ENCODE data around the gene DYNC1H1. TPM values are rescaled to one million over a fixed set of nuclear protein-coding genes. Genes with fewer than 3 reads are reported as not detected.

Gene DYNC1H1
- total RNA-seq, 8 experiments from 2014 or later: 424 to 616 (median 552) TPM

GRCh38 chr14:102039157-102039556 lies 74.8 kb downstream of the DYNC1H1 start:
- WGBS, 10 experiments: 56 to 95% (median 78%) methylated on average over 1 to 5 of the region's 16 CpGs; no CpG with 5 or more reads in 6 of the 10 experiments
- in situ Hi-C loops (cut with MboI; ENCODE audit: low pct_unique_long_range_greater_than_20kb in 2 of 9, low sequenced_read_pairs in 9 of 9, unreplicated experiment in 9 of 9): no loop called here
- Histone ChIP-seq H3K4me3 (no peak overlapping the region), H3K27ac (no peak overlapping the region), H3K4me1 (replicated peaks in 1 of 2) (no peaks in the 10 kb centered on the region)
- ATAC-seq (replicated peaks in 6 of 8): no peak

GRCh38 chr14:102040153-102040552 lies 75.8 kb downstream of the DYNC1H1 start:
- in situ Hi-C loops (cut with MboI; ENCODE audit: low pct_unique_long_range_greater_than_20kb in 2 of 9, low sequenced_read_pairs in 9 of 9, unreplicated experiment in 9 of 9): no loop called here
- Histone ChIP-seq H3K27ac (no peak overlapping the region), H3K4me3 (no peak overlapping the region), H3K4me1 (replicated peaks in 1 of 2) (no peaks in the 10 kb centered on the region)
- 89 to 100% (median 93%) methylated on average over 1 to 11 of the region's 13 CpGs; no CpG with 5 or more reads in 5 of the 10 experiments for WGBS, 10 experiments
- ATAC-seq (replicated peaks in 6 of 8): no peak

- Histone ChIP-seq H3K27ac (no peak overlapping the region), H3K4me3 (no peak overlapping the region), H3K4me1 (replicated peaks in 1 of 2) (no peaks in the 10 kb centered on the region)
- in situ Hi-C loops (cut with MboI; ENCODE audit: low pct_unique_long_range_greater_than_20kb in 2 of 9, low sequenced_read_pairs in 9 of 9, unreplicated experiment in 9 of 9): no loop called here
- ATAC-seq (replicated peaks in 6 of 8): no peak
- 96 to 100% (median 100%) methylated on average over 3 to 5 of the region's 9 CpGs; no CpG with 5 or more reads in 6 of the 10 experiments for WGBS, 10 experiments
Observed at GRCh38 chr14:102042699-102043098, 78.3 kb downstream of the DYNC1H1 start.

GRCh38 chr14:102043251-102044025 lies 79.1 kb downstream of the DYNC1H1 start:
- in situ Hi-C loops (cut with MboI; ENCODE audit: low pct_unique_long_range_greater_than_20kb in 2 of 9, low sequenced_read_pairs in 9 of 9, unreplicated experiment in 9 of 9): no loop called here
- H3K4me3 ChIP-seq: no peak overlapping the region
- no peaks in the 10 kb centered on the region for H3K4me1 ChIP-seq (replicated peaks in 1 of 2)
- peak in 1 of 8 experiments; percentile 29 for ATAC-seq (replicated peaks in 6 of 8)
- H3K27ac ChIP-seq: no peak overlapping the region
- 37 to 100% (median 95%) methylated on average over 1 to 17 of the region's 22 CpGs; no CpG with 5 or more reads in 2 of the 10 experiments for WGBS, 10 experiments

- WGBS, 10 experiments: 100% methylated on average over 1 of the region's 13 CpGs; no CpG with 5 or more reads in 9 of the 10 experiments
- H3K27ac ChIP-seq: no peak overlapping the region
Observed at GRCh38 chr14:102044566-102044965, 80.2 kb downstream of the DYNC1H1 start.

GRCh38 chr14:102046337-102047278 lies 82.2 kb downstream of the DYNC1H1 start:
- in situ Hi-C loops (cut with MboI; ENCODE audit: low pct_unique_long_range_greater_than_20kb in 2 of 9, low sequenced_read_pairs in 9 of 9, unreplicated experiment in 9 of 9): no loop called here
- Histone ChIP-seq H3K27ac (no peak overlapping the region), H3K4me3 (no peak overlapping the region), H3K4me1 (replicated peaks in 1 of 2) (no peaks in the 10 kb centered on the region)
- peak; percentile 66 to 99 (median 84) for ATAC-seq (replicated peaks in 6 of 8)
- WGBS, 10 experiments: 0 to 100% (median 79%) methylated on average over 1 to 9 of the region's 23 CpGs; no CpG with 5 or more reads in 2 of the 10 experiments

More at GRCh38 chr14:102044566-102044965, 80.2 kb downstream of the DYNC1H1 start:
- in situ Hi-C loops (cut with MboI; ENCODE audit: low pct_unique_long_range_greater_than_20kb in 2 of 9, low sequenced_read_pairs in 9 of 9, unreplicated experiment in 9 of 9): no loop called here
- no peak overlapping the region for H3K4me3 ChIP-seq
- H3K4me1 ChIP-seq (replicated peaks in 1 of 2): no peaks in the 10 kb centered on the region
- peak in 2 of 8 experiments; percentile 2 to 5 for ATAC-seq (replicated peaks in 6 of 8)

GRCh38 chr14:102047808-102048540 lies 83.6 kb downstream of the DYNC1H1 start:
- WGBS, 10 experiments: 75 to 98% (median 88%) methylated on average over 7 to 11 of the region's 33 CpGs; no CpG with 5 or more reads in 6 of the 10 experiments
- in situ Hi-C loops (cut with MboI; ENCODE audit: low pct_unique_long_range_greater_than_20kb in 2 of 9, low sequenced_read_pairs in 9 of 9, unreplicated experiment in 9 of 9): no loop called here
- no peak for ATAC-seq (replicated peaks in 6 of 8)
- Histone ChIP-seq H3K4me1 (replicated peaks in 1 of 2) (no peaks in the 10 kb centered on the region), H3K27ac (no peak overlapping the region), H3K4me3 (no peak overlapping the region)

- no peaks in the 10 kb centered on the region for H3K4me1 ChIP-seq (replicated peaks in 1 of 2)
- ATAC-seq (replicated peaks in 6 of 8): peak in 4 of 8 experiments; percentile 9 to 19 (median 14)
- WGBS, 10 experiments: 0 to 98% (median 90%) methylated on average over 1 to 10 of the region's 25 CpGs; no CpG with 5 or more reads in 2 of the 10 experiments
- no peak overlapping the region for H3K4me3 ChIP-seq
- H3K27ac ChIP-seq: no peak overlapping the region
- in situ Hi-C loops (cut with MboI; ENCODE audit: low pct_unique_long_range_greater_than_20kb in 2 of 9, low sequenced_read_pairs in 9 of 9, unreplicated experiment in 9 of 9): loop anchor here in 2 of 9 experiments (25.0 kb wide), 1 partner anchor 263 kb away; the partner anchor contains the start of genes MOK (in 2 of the 2) and ZNF839 (in 2 of the 2)
Observed at GRCh38 chr14:102049258-102050025, 85.1 kb downstream of the DYNC1H1 start.

GRCh38 chr14:102050026-102050405 lies 85.6 kb downstream of the DYNC1H1 start:
- 60 to 100% (median 100%) methylated on average over 1 to 8 of the region's 12 CpGs; no CpG with 5 or more reads in 2 of the 10 experiments for WGBS, 10 experiments
- H3K27ac ChIP-seq: no peak overlapping the region

GRCh38 chr14:102050625-102051024 lies 86.3 kb downstream of the DYNC1H1 start:
- H3K27ac ChIP-seq: no peak overlapping the region
- H3K4me1 ChIP-seq (replicated peaks in 1 of 2): no peaks in the 10 kb centered on the region
- peak in 2 of 8 experiments; percentile 3 to 9 for ATAC-seq (replicated peaks in 6 of 8)
- WGBS, 10 experiments: 57 to 88% (median 71%) methylated on average over 1 to 5 of the region's 11 CpGs; no CpG with 5 or more reads in 4 of the 10 experiments
- in situ Hi-C loops (cut with MboI; ENCODE audit: low pct_unique_long_range_greater_than_20kb in 2 of 9, low sequenced_read_pairs in 9 of 9, unreplicated experiment in 9 of 9): loop anchor here in 2 of 9 experiments (25.0 kb wide), 1 partner anchor 262 kb away; the partner anchor contains the start of genes MOK (in 2 of the 2) and ZNF839 (in 2 of the 2)
- no peak overlapping the region for H3K4me3 ChIP-seq

More at GRCh38 chr14:102050026-102050405, 85.6 kb downstream of the DYNC1H1 start:
- Histone ChIP-seq H3K4me1 (replicated peaks in 1 of 2) (no peaks in the 10 kb centered on the region), H3K4me3 (no peak overlapping the region)
- in situ Hi-C loops (cut with MboI; ENCODE audit: low pct_unique_long_range_greater_than_20kb in 2 of 9, low sequenced_read_pairs in 9 of 9, unreplicated experiment in 9 of 9): loop anchor here in 2 of 9 experiments (25.0 kb wide), 1 partner anchor 262 kb away; the partner anchor contains the start of genes MOK (in 2 of the 2) and ZNF839 (in 2 of the 2)
- ATAC-seq (replicated peaks in 6 of 8): no peak

GRCh38 chr14:102052522-102052921 lies 88.1 kb downstream of the DYNC1H1 start:
- WGBS, 10 experiments: 84 to 100% (median 100%) methylated on average over 1 to 7 of the region's 10 CpGs; no CpG with 5 or more reads in 6 of the 10 experiments
- H3K4me1 ChIP-seq (replicated peaks in 1 of 2): no peaks in the 10 kb centered on the region
- in situ Hi-C loops (cut with MboI; ENCODE audit: low pct_unique_long_range_greater_than_20kb in 2 of 9, low sequenced_read_pairs in 9 of 9, unreplicated experiment in 9 of 9): loop anchor here in 2 of 9 experiments (25.0 kb wide), 1 partner anchor 260 kb away; the partner anchor contains the start of genes MOK (in 2 of the 2) and ZNF839 (in 2 of the 2)
- no peak overlapping the region for H3K27ac ChIP-seq
- no peak overlapping the region for H3K4me3 ChIP-seq
- ATAC-seq (replicated peaks in 6 of 8): no peak

All from motor neuron (in vitro differentiated cells).